Spinal cord (tissue), 10 donors: ENCODE results near the gene AKT2. TPM values are rescaled to one million over a fixed set of nuclear protein-coding genes. Genes with fewer than 3 reads are reported as not detected.
A peak's percentile ranks its signal among the peaks of the same experiment; 100 is the strongest.

Source experiments
- DNase-seq, 6 donors: peaks; one replicate each; pipeline versions ENCODE4 v3.0.0 to v3.0.0-alpha.2; 2013 to 2015; ENCODE audit warnings: low spot score in 6 of 6, low read depth in 4 of 6
- H3K27ac ChIP-seq: one replicate; pipeline ENCODE4 v1.5.1; 2013; ENCODE audit warnings: low read depth, low read length, control low read depth
- H3K27me3 ChIP-seq: one replicate; pipeline ENCODE4 v1.6.1; 2013; ENCODE audit warnings: low read length; ENCODE audit not compliant: control insufficient read depth, insufficient read depth
- H3K36me3 ChIP-seq: one replicate; pipeline ENCODE4 v1.6.1; 2013; ENCODE audit warnings: low read length; ENCODE audit not compliant: control insufficient read depth, insufficient read depth
- H3K4me1 ChIP-seq: one replicate; pipeline ENCODE4 v1.6.1; 2013; ENCODE audit warnings: low read length; ENCODE audit not compliant: control insufficient read depth, insufficient read depth
- H3K4me3 ChIP-seq: one replicate; pipeline ENCODE4 v1.5.1; 2013; ENCODE audit warnings: low read depth, low read length, control low read depth
- H3K9me3 ChIP-seq: one replicate; pipeline ENCODE4 v1.6.1; 2013; ENCODE audit warnings: low read length; ENCODE audit not compliant: control insufficient read depth, insufficient read depth
- WGBS: methylation state at CpG from one replicate; pipeline ENCODE4 v1.1.5; 2013; ENCODE audit warnings: missing lambda C conversion rate; ENCODE audit not compliant: insufficient coverage; 5-methylcytosine and 5-hydroxymethylcytosine counted together
- polyA plus RNA-seq, 2 donors: library from polyadenylated mRNA; unstranded; fragments of 120-200 nt; gene quantifications; one replicate each; pipeline ENCODE4 v1.2.1, GENCODE V29; 2013; ENCODE audit not compliant: insufficient read length in 2 of 2
- total RNA-seq, 2 donors: library from RNA; depleted of rRNA in 1 of 2; stranded (reverse); fragments of 120-200 nt in 1 of 2; fragments of >200 nt in 1 of 2; gene quantifications; one replicate each; pipeline versions ENCODE4 v1.2.3 to v1.2.4, GENCODE V29; 2013 to 2014
- donor health status: healthy.

Gene AKT2
- total and polyA plus RNA-seq, 4 donors: 62.8 to 210 (median 140) TPM

DNA sequence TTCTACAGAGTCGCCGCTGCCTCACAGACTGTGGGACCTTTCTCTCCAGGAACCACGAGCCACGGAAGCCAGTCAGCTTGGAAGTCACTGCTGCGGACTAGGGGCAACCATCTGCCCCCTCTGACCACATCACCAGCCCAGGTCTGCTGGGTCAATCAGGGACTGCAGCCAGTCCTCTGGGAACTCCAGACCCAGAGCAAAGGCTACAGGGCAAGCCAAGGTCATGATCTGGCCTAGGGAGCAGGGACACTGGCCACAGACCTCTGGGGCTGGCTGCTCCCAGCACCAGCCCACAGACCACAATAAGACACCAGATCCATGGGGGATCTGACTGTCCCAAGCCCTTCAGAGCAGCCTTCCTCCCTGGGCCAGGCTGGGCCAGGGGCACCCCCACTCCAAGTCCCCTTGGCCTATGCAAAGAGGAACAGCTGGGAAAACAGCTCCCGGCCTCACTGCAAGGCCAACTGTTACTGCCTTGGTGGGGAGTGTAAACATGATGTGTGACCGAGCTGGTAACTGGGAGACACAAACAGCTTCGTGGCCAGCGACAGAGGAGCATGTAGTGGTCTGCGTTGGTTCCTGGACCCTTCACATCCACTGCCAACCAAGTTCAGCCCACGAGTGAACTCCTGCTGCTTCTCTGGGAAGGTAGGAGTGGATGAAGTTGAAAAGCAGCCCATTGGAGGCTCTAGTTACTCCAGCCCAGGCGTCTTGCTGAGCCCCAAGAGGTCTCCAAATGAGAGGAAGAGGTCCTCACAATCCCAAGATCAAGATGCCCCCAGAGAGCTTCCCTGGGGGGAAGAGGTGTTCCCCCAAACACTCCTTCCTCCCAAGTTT is 1.5 kb downstream of the AKT2 start:
- 72% methylated on average over 8 of the region's 12 CpGs for WGBS
- Histone ChIP-seq H3K27me3 (no peaks in the 10 kb centered on the region), H3K4me3 (peak overlapping the region; percentile 80), H3K9me3 (no peaks in the 10 kb centered on the region), H3K27ac (peak overlapping the region; percentile 93), H3K4me1 (peaks cover 43% of the 10 kb centered on the region), H3K36me3 (peaks cover 32% of the 10 kb centered on the region)
- DNase-seq: peak in 1 of 6 donors; percentile 29

- H3K4me1 ChIP-seq: peaks cover 49% of the 10 kb centered on the region
- 85% methylated on average over 3 of the region's 4 CpGs for WGBS
- no peak overlapping the region for H3K4me3 ChIP-seq
- no peaks in the 10 kb centered on the region for H3K9me3 ChIP-seq
- H3K27me3 ChIP-seq: no peaks in the 10 kb centered on the region
- H3K36me3 ChIP-seq: peaks cover 36% of the 10 kb centered on the region
- no peak for DNase-seq
- H3K27ac ChIP-seq: peak overlapping the region; percentile 93
Measured at GRCh38 chr19:40282920-40283319, 2.2 kb downstream of the AKT2 start.

DNA sequence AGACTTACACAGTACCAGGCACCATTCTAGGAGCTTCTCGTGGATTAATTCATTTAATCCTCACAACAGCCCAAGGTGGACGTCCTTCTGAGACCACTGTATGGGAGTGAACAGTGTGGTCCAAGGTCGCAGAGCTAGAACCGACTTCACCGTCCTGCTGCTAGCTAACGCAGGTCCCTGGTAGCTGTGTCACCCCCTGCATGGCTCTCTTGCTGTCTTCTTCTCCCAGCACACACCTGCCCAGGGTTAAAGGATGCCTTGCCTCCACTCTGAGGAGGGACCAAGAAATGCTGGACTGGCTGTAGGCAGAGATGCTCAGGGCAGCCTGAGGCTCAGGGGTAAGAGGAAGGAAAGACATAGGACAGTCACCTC is 3.0 kb downstream of the AKT2 start:
- Histone ChIP-seq H3K36me3 (peaks cover 42% of the 10 kb centered on the region), H3K4me1 (peaks cover 49% of the 10 kb centered on the region), H3K9me3 (no peaks in the 10 kb centered on the region), H3K4me3 (no peak overlapping the region), H3K27ac (no peak overlapping the region), H3K27me3 (no peaks in the 10 kb centered on the region)
- 89% methylated on average over 4 of the region's 6 CpGs for WGBS
- no peak for DNase-seq

DNA sequence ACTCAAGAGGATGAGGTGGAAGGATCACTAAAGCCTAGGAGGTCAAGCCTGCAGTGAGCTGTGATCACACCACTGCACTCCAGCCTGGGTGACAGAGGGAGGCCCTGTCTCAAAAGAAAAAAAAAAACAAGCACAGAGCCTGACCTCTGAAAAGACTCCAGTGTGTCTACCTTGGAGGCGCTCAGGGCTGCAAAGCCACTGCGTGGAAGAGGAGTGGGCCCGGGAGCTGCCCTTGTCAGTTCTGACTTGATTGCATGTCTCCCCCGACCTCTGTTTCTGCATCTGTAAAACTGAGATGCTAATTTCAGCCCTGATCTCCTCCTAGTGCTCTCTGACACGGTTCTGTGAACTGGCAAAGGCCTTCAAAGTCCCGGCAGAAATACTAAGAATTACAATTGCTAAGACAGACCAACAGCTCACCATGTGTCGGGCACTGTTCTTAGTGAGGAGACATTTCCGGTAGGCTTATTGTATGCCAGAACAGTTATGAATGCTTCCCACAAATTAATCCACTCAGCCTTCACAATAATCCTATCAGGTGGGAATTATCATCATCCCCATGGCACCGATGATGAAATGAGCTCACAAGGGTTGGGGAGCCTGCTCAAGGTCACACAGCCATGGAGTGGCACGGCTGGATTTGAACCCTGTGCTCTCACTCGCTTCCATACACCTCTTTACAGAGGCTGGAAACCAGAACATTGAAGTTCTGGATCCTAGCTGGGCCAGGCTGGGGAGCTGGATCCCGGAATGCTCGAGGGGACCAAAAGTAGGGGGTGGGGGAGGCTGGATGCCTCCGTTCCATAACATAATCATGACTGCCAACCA is 3.5 kb downstream of the AKT2 start:
- Histone ChIP-seq H3K4me1 (peaks cover 49% of the 10 kb centered on the region), H3K4me3 (no peak overlapping the region), H3K36me3 (peaks cover 42% of the 10 kb centered on the region), H3K9me3 (no peaks in the 10 kb centered on the region), H3K27me3 (no peaks in the 10 kb centered on the region), H3K27ac (no peak overlapping the region)
- DNase-seq: no peak
- WGBS: 76% methylated on average over 6 of the region's 14 CpGs

DNA sequence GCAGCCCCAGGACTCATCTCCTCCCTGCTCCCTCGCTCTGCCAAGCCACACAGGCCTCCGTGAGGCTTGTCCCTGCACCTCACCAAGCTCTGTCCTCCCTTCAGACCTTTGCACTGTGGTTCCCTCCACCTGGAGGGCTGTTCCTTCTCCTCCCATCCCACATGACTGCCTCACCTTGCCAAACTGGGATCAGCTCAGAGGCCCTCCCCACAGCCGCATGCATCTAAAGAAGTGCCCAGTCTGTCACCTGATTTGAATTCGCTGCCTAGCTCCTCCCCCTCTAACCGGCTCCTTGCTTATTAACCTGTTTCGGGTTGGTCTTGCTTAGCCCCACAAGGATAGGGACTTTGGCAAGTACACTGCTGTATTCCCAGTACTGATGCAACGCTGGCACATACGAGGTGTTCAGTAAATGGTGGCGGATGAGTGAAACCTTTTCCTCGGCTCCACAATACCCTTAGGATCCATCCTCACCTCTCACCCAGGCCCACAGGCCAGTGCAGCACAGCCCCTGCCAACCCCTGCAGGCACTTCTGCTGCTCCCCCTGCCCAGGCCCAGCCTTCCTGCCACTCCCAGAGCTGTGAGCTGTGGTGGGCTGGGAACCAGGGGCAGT is 4.4 kb downstream of the AKT2 start:
- Histone ChIP-seq H3K27me3 (no peaks in the 10 kb centered on the region), H3K4me3 (no peak overlapping the region), H3K9me3 (no peaks in the 10 kb centered on the region), H3K4me1 (peaks cover 43% of the 10 kb centered on the region), H3K27ac (no peak overlapping the region), H3K36me3 (peaks cover 42% of the 10 kb centered on the region)
- WGBS: 72% methylated on average over 7 of the region's 10 CpGs
- DNase-seq: no peak

DNA sequence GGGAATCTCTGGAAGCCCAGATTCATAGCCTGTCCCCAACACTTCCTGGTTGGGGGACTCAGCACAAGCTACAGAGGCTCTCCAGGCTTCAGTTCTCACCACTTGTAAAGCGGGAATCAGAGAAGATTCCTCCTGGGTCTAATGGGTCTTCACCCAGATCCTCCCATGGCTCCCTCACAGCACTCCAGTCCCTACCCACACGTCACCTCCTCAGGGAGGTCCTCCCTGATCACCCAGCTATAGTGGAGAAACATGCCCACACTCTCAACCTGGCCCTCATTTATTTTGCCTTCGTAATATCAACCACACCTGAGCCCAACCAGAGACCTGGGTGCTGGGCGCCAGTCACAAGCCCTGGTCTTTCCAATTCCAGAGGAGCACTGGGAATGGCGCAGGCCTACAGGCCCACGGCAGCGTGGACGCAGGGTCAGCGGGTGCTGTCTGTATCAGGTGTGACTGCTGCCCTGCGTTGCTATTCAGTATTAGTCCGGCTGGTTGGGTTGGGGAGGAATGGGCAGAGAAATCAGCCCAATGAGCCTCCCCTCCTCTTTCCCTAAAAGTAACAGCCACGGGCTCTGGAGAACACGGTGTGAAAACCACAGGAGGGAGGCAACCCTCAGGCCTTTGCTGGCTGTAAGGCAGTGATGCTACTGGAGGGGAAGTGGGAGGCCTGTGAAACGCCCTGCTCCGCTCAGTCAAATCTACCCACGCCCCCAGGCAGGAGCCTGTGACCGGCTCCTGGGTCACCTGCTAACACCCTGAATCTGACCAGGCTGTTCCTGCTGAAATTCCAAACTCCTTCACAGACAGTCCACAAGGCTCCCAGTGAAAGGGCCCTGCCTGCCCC is 5.2 kb downstream of the AKT2 start:
- Histone ChIP-seq H3K4me3 (no peak overlapping the region), H3K27ac (peak overlapping the region; percentile 71), H3K9me3 (no peaks in the 10 kb centered on the region), H3K36me3 (peaks cover 44% of the 10 kb centered on the region), H3K4me1 (peaks cover 40% of the 10 kb centered on the region), H3K27me3 (no peaks in the 10 kb centered on the region)
- WGBS: 88% methylated on average over 11 of the region's 17 CpGs
- DNase-seq: no peak

- H3K27me3 ChIP-seq: no peaks in the 10 kb centered on the region
- H3K4me3 ChIP-seq: no peak overlapping the region
- WGBS: 63% methylated on average over 13 of the region's 15 CpGs
- peak in 1 of 6 donors; percentile 63 for DNase-seq
- peaks cover 49% of the 10 kb centered on the region for H3K36me3 ChIP-seq
- peak overlapping the region; percentile 71 for H3K27ac ChIP-seq
- H3K9me3 ChIP-seq: no peaks in the 10 kb centered on the region
- H3K4me1 ChIP-seq: peaks cover 44% of the 10 kb centered on the region
Measured at GRCh38 chr19:40279120-40279551, 6.0 kb downstream of the AKT2 start.

DNA sequence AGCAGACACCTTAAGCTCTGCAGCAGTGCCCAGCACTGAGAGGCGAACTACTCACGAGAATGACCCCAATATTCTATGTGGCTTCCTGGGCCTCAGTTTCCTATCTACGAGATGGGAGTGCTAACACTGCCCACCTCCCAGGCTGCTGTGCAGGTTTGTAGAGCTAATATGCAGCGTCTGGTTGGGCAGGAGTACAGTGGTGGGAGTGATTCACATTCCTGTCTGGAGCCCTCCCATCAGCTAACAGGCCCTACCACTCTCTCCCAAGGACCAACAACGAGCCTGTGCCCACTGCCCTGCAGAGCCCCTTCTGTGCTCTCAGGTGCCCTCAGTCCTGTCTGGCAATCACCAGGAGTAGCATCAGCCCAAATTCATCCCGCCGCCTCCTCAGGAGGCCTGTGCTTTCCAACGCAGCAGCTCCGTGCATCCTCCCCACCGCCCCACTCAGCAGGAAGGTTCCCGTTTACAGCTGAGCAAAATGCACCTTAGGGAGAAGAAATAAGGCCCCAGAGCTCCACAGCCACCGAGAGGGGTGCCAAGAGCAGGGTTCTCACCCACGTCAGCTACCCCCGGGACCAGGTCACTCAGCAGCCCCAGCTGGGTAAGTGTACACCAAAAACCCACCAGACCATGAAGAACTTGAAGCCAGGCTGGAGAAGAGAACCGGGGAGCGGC is 6.6 kb downstream of the AKT2 start:
- Histone ChIP-seq H3K4me3 (no peak overlapping the region), H3K36me3 (peaks cover 47% of the 10 kb centered on the region), H3K27ac (peak overlapping the region; percentile 71), H3K4me1 (peaks cover 44% of the 10 kb centered on the region), H3K9me3 (no peaks in the 10 kb centered on the region), H3K27me3 (no peaks in the 10 kb centered on the region)
- no peak for DNase-seq
- 89% methylated on average over 15 of the region's 16 CpGs for WGBS
